HEK293 (cell line): ENCODE data around the gene CTBP1.

Experiments
- CTCF ChIA-PET: fragments of 350-600 bp; formaldehyde crosslinking; extraction: SDS; loops from one replicate; lab custom pipeline; 2021; ENCODE audit warnings: antibody characterized with exemption; lab: Yijun Ruan, JAX
- POLR2A ChIA-PET: fragments of 300-600 bp; formaldehyde crosslinking; extraction: SDS; loops from one replicate; lab custom pipeline; 2020; ENCODE audit warnings: antibody characterized with exemption, inconsistent platforms; lab: Yijun Ruan, JAX
- H3K27ac ChIP-seq: fragments of 200-500 bp; sonication (Bioruptor generic); 2 replicates; pipeline ENCODE4 v1.5.1; 2014; ENCODE audit warnings: low read depth, low read length, control low read depth, inconsistent platforms; ENCODE audit errors: extremely low read depth
- H3K36me3 ChIP-seq, 2 experiments: fragments of 200-500 bp in 1 of 2; sonication (Bioruptor generic) in 1 of 2; 1 replicate in 1 of 2; 2 replicates in 1 of 2; pipeline ENCODE4 v1.5.1; 2014 to 2017; ENCODE audit warnings: inconsistent platforms in 2 of 2, low read length in 2 of 2; ENCODE audit not compliant: control insufficient read depth in 2 of 2, insufficient read depth in 1 of 2
- H3K4me1 ChIP-seq: fragments of 200-500 bp; sonication (Bioruptor generic); 2 replicates; pipeline ENCODE4 v1.5.1; 2014; ENCODE audit warnings: mild to moderate bottlenecking, low read length, inconsistent platforms; ENCODE audit not compliant: control insufficient read depth, insufficient read depth
- H3K4me3 ChIP-seq: 2 replicates; pipeline ENCODE4 v1.5.1; 2011; ENCODE audit warnings: low read depth, mild to moderate bottlenecking, control low read depth, low read length, moderate library complexity
- H3K9me3 ChIP-seq: fragments of 200-500 bp; sonication (Bioruptor generic); 2 replicates; pipeline ENCODE4 v1.5.1; 2014; ENCODE audit warnings: low read depth, low read length, inconsistent platforms; ENCODE audit not compliant: control insufficient read depth, insufficient read depth
- BCL11B ChIP-seq: fragments of 450-650 bp; formaldehyde crosslinking; IDR thresholded peaks from 2 replicates; pipeline ENCODE4 v1.5.1; 2016; ENCODE audit warnings: low read depth, missing biosample characterization, missing genetic modification characterization
- ELK4 ChIP-seq: IDR thresholded peaks from 2 replicates; pipeline ENCODE4 v1.6.1; 2011; ENCODE audit warnings: mild to moderate bottlenecking, low read depth, low read length, borderline replicate concordance
- GLIS1 ChIP-seq: fragments of 450-650 bp; formaldehyde crosslinking; IDR thresholded peaks from 2 replicates; pipeline ENCODE4 v1.5.1; 2016; ENCODE audit warnings: missing biosample characterization, missing genetic modification characterization
- KLF1 ChIP-seq: fragments of 450-650 bp; formaldehyde crosslinking; IDR thresholded peaks from 2 replicates; pipeline ENCODE4 v1.5.1; 2016; ENCODE audit warnings: missing biosample characterization, missing genetic modification characterization
- MZF1 ChIP-seq: fragments of 450-650 bp; formaldehyde crosslinking; IDR thresholded peaks from 2 replicates; pipeline ENCODE4 v1.5.1; 2017; ENCODE audit warnings: missing biosample characterization, missing genetic modification characterization, borderline replicate concordance
- RBAK ChIP-seq: fragments of 450-650 bp; formaldehyde crosslinking; IDR thresholded peaks from 2 replicates; pipeline ENCODE4 v1.5.1; 2016; ENCODE audit warnings: missing biosample characterization, missing genetic modification characterization
- SCRT1 ChIP-seq: fragments of 450-650 bp; formaldehyde crosslinking; IDR thresholded peaks from 2 replicates; pipeline ENCODE4 v1.5.1; 2016; ENCODE audit warnings: missing biosample characterization, missing genetic modification characterization, borderline replicate concordance
- SETDB1 ChIP-seq: IDR thresholded peaks from one replicate; pipeline ENCODE4 v1.6.1; 2017; ENCODE audit warnings: mild to moderate bottlenecking, low read length, moderate library complexity, mixed read lengths; ENCODE audit not compliant: insufficient read length
- ZBTB1 ChIP-seq: fragments of 450-650 bp; formaldehyde crosslinking; IDR thresholded peaks from 2 replicates; pipeline ENCODE4 v1.5.1; 2016; ENCODE audit warnings: missing biosample characterization, missing genetic modification characterization
- ZNF112 ChIP-seq: fragments of 450-650 bp; formaldehyde crosslinking; IDR thresholded peaks from 2 replicates; pipeline ENCODE4 v1.5.0; 2017; ENCODE audit warnings: missing biosample characterization, missing genetic modification characterization
- ZNF133 ChIP-seq: fragments of 450-650 bp; formaldehyde crosslinking; IDR thresholded peaks from 2 replicates; pipeline ENCODE4 v1.5.1; 2016; ENCODE audit warnings: missing biosample characterization, missing genetic modification characterization
- ZNF140 ChIP-seq: fragments of 450-650 bp; formaldehyde crosslinking; IDR thresholded peaks from 2 replicates; pipeline ENCODE4 v1.5.1; 2016; ENCODE audit warnings: missing biosample characterization, missing genetic modification characterization
- ZNF146 ChIP-seq: fragments of 450-650 bp; formaldehyde crosslinking; IDR thresholded peaks from 2 replicates; pipeline ENCODE4 v1.5.1; 2016; ENCODE audit warnings: missing biosample characterization, missing genetic modification characterization
- ZNF148 ChIP-seq: fragments of 450-650 bp; formaldehyde crosslinking; IDR thresholded peaks from 2 replicates; pipeline ENCODE4 v1.5.0; 2017; ENCODE audit warnings: missing biosample characterization, missing genetic modification characterization, borderline replicate concordance
- ZNF23 ChIP-seq: fragments of 450-650 bp; formaldehyde crosslinking; IDR thresholded peaks from 2 replicates; pipeline ENCODE4 v1.5.1; 2016; ENCODE audit warnings: missing biosample characterization, missing genetic modification characterization, borderline replicate concordance
- ZNF549 ChIP-seq: fragments of 450-650 bp; IDR thresholded peaks from 2 replicates; pipeline ENCODE4 v1.5.1; 2018; ENCODE audit warnings: missing biosample characterization, missing genetic modification characterization, mild to moderate bottlenecking, inconsistent platforms, moderate library complexity
- ZNF623 ChIP-seq: fragments of 450-650 bp; formaldehyde crosslinking; IDR thresholded peaks from 2 replicates; pipeline ENCODE4 v1.5.1; 2016; ENCODE audit warnings: missing biosample characterization, missing genetic modification characterization
- ZNF654 ChIP-seq: fragments of 450-650 bp; formaldehyde crosslinking; IDR thresholded peaks from 2 replicates; pipeline ENCODE4 v1.5.1; 2016; ENCODE audit warnings: low read depth, missing biosample characterization, missing genetic modification characterization
- ZNF768 ChIP-seq: fragments of 450-650 bp; formaldehyde crosslinking; IDR thresholded peaks from 2 replicates; pipeline ENCODE4 v1.5.1; 2018; ENCODE audit warnings: missing biosample characterization, mild to moderate bottlenecking, missing genetic modification characterization
- ZSCAN16 ChIP-seq: fragments of 450-650 bp; formaldehyde crosslinking; IDR thresholded peaks from 2 replicates; pipeline ENCODE4 v1.5.1; 2016; ENCODE audit warnings: missing biosample characterization, missing genetic modification characterization
- TF ChIP-seq, protein P1 (sequence below): fragments of 450-650 bp; formaldehyde crosslinking; IDR thresholded peaks from 2 replicates; pipeline ENCODE4 v1.5.1; 2017; ENCODE audit warnings: missing biosample characterization, missing genetic modification characterization
- TF ChIP-seq, protein P2 (sequence below): fragments of 450-650 bp; formaldehyde crosslinking; IDR thresholded peaks from 2 replicates; pipeline ENCODE4 v1.5.1; 2016; ENCODE audit warnings: missing biosample characterization, missing genetic modification characterization, borderline replicate concordance

Gene CTBP1

DNA sequence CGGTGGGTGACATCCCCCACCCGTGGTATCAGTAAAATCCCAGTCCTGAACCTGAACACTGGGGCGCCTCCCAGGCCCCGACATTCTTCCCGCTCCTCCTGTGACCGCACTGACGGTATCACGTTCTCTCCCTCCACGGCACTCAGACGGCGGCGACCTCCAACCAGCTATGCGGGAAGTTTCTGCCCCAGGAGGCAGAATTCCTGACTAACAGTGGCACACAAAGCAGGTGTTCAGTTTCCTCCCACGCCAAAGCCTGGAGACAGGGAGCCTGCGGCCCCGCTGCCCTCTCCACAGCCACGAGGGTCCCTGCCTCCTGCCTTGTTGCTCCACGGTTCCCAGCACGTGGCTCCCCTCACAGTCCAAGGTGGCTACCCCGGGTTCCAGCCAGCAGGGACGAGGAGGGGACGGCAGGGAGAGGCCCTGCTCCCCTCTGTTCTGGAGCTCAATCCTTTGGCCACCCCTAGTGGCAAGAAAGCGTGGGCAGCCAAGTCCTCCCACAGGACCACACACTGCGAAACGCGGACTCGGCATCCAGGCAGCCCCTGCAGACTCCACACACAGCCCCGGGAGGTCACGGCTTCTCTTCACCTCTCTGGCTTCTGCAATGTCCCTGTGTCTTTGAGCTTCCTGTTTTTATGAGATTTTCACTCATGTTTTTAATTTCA, 15.2 kb downstream of the CTBP1 start (continued):
- TF ChIP-seq, protein P1, sequence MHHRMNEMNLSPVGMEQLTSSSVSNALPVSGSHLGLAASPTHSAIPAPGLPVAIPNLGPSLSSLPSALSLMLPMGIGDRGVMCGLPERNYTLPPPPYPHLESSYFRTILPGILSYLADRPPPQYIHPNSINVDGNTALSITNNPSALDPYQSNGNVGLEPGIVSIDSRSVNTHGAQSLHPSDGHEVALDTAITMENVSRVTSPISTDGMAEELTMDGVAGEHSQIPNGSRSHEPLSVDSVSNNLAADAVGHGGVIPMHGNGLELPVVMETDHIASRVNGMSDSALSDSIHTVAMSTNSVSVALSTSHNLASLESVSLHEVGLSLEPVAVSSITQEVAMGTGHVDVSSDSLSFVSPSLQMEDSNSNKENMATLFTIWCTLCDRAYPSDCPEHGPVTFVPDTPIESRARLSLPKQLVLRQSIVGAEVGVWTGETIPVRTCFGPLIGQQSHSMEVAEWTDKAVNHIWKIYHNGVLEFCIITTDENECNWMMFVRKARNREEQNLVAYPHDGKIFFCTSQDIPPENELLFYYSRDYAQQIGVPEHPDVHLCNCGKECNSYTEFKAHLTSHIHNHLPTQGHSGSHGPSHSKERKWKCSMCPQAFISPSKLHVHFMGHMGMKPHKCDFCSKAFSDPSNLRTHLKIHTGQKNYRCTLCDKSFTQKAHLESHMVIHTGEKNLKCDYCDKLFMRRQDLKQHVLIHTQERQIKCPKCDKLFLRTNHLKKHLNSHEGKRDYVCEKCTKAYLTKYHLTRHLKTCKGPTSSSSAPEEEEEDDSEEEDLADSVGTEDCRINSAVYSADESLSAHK (tag by site-specific recombination) = no peak
- no peak for TF ChIP-seq RBAK (tag by site-specific recombination)
- no peak for TF ChIP-seq KLF1 (tag by site-specific recombination)

DNA sequence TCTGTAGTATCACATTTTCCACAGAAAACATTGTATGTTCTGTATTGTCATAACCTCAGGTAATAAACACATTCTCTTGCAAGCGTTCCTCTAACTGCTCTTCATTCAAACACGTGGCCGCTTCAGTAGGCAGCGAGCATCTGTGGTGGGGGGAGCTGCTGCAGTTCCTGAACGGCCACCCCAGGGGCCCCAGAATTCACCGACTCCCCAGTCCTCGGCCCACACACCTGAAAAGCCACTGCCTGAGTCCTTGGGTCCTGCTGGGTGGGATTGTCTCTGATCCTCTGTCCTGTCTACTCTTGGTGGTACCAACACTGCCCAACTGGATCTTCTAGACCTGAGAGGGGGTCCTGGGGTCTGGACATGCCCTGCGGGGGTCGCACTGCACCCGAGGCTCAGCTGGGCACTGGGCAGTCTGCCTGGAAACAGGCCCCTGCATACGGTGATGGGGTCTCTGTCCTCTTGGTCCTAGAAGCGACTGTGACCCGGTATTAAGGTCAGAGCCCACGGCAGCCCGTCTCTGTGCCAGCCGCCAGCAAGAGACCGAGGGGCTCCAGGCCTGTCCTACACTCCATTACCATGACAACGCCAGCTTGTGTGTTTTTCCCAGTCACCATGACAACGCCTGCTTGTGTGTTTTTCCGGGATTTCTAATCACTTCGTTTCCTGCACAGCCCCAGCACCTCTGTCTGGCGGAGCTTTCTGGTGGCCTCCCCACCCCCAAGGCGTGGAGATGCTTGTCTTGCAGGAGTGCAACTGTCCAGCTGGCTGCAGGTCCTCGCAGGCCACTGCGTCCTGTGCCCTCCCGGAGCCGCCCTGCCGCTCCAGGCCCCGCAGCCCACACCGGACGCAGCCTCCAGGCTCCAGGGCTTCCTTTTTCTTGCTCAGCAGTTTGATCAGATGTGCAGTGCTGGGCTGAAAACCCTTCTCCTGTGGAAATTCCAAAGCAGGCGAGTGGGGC, 16.0 kb downstream of the CTBP1 start:
- ChIA-PET CTCF (no interaction called here), POLR2A (no interaction called here)

DNA sequence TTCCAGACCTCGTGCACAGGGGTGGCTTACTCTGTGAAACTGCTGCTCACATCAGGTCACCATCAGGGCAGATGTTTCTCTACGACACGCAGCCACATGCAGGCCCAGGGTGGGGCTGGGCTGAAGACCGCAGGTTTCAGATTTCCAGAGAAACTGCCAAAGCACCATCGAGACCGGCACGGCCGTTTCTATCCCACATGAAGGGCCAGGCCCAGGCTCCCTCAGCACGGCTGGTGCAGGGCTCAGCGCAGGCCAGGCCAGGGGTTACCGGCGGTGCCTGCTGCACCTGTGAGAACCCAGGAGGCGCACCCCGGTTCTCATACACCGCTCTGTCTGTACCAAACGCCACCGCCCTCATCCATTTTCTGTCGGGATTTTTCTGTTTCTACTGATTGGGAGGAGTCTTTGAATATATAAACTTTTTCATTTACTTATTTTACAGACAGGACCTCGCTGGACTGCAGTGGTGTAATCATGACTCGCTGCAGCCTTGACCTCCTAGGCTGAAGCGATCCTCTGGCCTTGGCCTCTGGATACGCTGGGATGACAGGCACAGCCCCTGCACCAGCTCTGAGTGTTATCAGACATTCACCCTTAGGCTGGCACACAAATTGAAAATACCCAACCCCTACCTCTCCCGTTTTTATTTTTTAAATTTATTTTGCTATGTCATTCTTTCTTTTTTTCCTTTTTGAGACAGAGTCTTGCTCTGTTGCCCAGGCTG, 17.1 kb downstream of the CTBP1 start:
- Histone ChIP-seq H3K36me3 (peaks cover 0 to 100% of the 10 kb centered on the region in 2 experiments; a peak in 2 of 3 replicates), H3K9me3 (no peaks in the 10 kb centered on the region), H3K27ac (no peak overlapping the region), H3K4me3 (no peak overlapping the region), H3K4me1 (no peaks in the 10 kb centered on the region)
- no peak for TF ChIP-seq ZNF133
- TF ChIP-seq ZNF112 = no peak
- TF ChIP-seq, protein P2, sequence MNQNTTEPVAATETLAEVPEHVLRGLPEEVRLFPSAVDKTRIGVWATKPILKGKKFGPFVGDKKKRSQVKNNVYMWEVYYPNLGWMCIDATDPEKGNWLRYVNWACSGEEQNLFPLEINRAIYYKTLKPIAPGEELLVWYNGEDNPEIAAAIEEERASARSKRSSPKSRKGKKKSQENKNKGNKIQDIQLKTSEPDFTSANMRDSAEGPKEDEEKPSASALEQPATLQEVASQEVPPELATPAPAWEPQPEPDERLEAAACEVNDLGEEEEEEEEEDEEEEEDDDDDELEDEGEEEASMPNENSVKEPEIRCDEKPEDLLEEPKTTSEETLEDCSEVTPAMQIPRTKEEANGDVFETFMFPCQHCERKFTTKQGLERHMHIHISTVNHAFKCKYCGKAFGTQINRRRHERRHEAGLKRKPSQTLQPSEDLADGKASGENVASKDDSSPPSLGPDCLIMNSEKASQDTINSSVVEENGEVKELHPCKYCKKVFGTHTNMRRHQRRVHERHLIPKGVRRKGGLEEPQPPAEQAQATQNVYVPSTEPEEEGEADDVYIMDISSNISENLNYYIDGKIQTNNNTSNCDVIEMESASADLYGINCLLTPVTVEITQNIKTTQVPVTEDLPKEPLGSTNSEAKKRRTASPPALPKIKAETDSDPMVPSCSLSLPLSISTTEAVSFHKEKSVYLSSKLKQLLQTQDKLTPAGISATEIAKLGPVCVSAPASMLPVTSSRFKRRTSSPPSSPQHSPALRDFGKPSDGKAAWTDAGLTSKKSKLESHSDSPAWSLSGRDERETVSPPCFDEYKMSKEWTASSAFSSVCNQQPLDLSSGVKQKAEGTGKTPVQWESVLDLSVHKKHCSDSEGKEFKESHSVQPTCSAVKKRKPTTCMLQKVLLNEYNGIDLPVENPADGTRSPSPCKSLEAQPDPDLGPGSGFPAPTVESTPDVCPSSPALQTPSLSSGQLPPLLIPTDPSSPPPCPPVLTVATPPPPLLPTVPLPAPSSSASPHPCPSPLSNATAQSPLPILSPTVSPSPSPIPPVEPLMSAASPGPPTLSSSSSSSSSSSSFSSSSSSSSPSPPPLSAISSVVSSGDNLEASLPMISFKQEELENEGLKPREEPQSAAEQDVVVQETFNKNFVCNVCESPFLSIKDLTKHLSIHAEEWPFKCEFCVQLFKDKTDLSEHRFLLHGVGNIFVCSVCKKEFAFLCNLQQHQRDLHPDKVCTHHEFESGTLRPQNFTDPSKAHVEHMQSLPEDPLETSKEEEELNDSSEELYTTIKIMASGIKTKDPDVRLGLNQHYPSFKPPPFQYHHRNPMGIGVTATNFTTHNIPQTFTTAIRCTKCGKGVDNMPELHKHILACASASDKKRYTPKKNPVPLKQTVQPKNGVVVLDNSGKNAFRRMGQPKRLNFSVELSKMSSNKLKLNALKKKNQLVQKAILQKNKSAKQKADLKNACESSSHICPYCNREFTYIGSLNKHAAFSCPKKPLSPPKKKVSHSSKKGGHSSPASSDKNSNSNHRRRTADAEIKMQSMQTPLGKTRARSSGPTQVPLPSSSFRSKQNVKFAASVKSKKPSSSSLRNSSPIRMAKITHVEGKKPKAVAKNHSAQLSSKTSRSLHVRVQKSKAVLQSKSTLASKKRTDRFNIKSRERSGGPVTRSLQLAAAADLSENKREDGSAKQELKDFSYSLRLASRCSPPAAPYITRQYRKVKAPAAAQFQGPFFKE (tag by site-specific recombination) = no peak
- no peak for TF ChIP-seq ZNF140 (tag by site-specific recombination)
- no peak for TF ChIP-seq ELK4
- no peak for TF ChIP-seq ZSCAN16 (tag by site-specific recombination)
- TF ChIP-seq ZBTB1 (tag by site-specific recombination) = no peak
- CTCF ChIA-PET = no interaction called here
- POLR2A ChIA-PET = no interaction called here

More for the DNA sequence above, 16.0 kb downstream of the CTBP1 start:
- H3K27ac ChIP-seq = no peak overlapping the region
- no peaks in the 10 kb centered on the region for H3K9me3 ChIP-seq
- TF ChIP-seq ZNF148 (tag by site-specific recombination) (no peak), ZNF146 (no peak), MZF1 (tag by site-specific recombination) (no peak), ZNF768 (tag by site-specific recombination) (no peak), ZNF654 (tag by site-specific recombination) (no peak), GLIS1 (tag by site-specific recombination) (no peak), SCRT1 (tag by site-specific recombination) (no peak), ZNF549 (tag by site-specific recombination) (no peak), BCL11B (no peak), ZNF623 (tag by site-specific recombination) (no peak), ZNF23 (tag by site-specific recombination) (no peak), SETDB1 (no peak)
- H3K4me1 ChIP-seq = no peaks in the 10 kb centered on the region
- H3K36me3 ChIP-seq = peaks cover 0 to 100% of the 10 kb centered on the region in 2 experiments; a peak in 2 of 3 replicates
- H3K4me3 ChIP-seq = no peak overlapping the region
